Stimulated activated CD4-positive, alpha-beta T cell treated with anti-CD3 and anti-CD28 coated beads, Interleukin-2, amount 100 ng/mL, for 24 hours (primary cell): ENCODE results near the gene ERGIC1.
"Not testable (repeated sequence)": the region's sequence is repeated elsewhere in the genome, so short reads cannot be mapped to it uniquely, and the experiment has no call there.

ENCODE experiments used
- DNase-seq, 2 donors: peaks; one replicate each; pipeline ENCODE4 v3.0.0-alpha.2; 2020

The ERGIC1 gene, protein sequence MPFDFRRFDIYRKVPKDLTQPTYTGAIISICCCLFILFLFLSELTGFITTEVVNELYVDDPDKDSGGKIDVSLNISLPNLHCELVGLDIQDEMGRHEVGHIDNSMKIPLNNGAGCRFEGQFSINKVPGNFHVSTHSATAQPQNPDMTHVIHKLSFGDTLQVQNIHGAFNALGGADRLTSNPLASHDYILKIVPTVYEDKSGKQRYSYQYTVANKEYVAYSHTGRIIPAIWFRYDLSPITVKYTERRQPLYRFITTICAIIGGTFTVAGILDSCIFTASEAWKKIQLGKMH

GRCh38 chr5:172833686-172834414 is at the start of gene ERGIC1:
ERGIC1 (plus strand) TSS chr5:172834251; CDS start chr5:172834414, 163 bp downstream.
- DNase-seq, result peak; percentile 73 to 77

DNA sequence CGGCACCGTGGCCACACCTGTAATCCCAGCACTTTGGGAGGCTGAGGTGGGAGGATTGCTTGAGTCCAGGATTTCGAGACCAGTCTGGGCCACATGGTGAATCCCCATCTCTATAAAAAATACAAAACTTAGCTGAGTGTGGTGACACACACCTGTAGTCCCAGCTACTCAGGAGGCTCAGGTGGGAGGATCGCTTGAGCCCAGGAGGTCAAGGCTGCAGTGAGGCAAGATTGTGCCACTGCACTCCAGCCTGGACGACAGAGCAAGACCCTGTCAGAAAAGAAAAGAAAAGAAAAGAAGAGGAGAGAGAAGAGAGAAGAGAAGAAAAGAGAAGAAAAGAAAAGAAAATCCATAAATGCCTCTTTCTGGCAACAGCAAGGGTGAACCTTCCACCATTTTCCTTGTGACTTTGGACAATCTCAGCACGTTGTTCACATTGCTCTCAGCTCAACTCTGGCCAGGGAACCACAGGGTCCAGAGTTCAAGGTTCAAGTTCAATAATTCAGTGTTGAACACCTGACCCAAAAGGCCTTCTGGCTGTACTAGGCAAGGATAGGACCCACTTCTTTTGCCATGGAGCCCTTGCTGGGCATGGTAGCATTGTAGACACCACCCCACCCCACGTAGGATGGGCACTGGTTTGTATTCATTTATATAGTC is 48.5 kb upstream of the ERGIC1 start:
- DNase-seq, result no peak

DNA sequence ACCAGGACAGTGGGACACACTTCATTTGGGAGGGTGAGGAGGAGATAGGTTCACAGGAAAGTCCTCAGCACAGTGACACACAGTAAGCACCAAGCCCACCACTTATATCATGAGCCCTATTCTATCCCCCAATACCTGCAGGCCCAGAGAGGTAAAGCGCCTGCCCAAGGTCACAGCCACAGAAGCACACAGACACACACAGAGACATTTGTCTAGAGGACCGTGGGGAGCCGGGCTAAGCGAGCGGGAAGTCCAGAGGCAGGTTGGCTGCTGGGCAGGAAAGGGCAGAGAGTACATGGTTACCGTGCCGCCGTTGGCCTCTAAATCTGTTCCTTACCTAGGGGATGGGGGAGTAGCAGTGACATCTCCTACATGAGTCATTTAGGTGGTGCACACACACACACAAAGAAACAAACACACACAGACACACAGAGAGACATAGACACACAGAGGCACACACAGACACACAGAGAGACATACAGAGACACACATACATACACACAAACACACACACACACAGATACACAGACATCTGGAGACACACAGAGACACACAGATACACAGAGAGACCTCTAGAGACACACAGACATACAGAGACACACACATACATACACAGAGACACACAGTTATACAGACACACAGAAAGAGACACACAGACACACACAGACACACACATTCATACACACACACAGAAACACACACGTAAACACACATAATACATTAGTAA is 47.2 kb upstream of the ERGIC1 start:
- DNase-seq, result no peak

GRCh38 chr5:172787538-172787937 is 46.5 kb upstream of the ERGIC1 start:
- DNase-seq, result not testable (repeated sequence)

DNA sequence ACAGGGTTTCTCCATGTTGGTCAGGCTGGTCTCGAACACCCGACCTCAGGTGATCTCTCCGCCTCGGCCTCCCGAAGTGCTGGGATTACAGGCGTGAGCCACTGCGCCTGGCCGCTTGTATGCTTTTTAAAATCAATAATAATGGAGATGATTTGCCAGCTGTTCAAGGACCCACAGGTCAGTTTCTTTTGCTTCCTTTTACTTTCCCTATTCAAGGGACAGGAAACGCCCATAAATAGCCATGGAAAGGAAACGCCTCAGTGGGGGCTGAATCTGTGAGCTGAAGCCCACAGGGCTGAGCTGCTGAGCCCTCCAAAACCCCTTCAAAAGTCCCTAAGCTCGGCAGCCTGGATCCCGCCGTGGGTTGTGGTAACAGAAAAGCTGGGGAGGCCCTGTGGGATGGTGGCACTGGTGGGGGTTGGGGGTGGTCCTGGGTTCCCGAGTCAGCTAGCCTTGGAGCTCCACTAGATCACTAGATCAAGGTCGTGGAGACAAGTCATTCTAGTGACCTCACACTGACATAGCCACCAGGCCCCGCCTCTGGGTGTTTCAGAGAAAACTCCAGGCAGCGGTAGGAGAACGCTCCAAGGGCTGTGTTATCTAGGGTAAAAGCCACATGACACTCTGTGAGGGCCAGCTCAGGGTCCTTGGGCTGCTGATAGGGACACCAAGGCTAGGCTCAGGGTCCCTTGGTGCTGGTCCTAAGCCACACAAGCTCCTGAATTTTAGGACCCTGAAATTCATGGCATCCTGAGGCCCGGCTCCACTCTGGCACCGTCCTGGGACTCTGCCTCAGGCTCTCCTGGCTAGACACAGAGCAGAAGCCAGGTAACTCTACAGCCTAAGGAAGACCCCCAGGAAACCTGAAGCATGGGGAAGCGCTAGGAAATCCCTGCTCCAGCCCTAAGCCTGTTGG is 45.0 kb upstream of the ERGIC1 start:
- DNase-seq, result no peak

- DNase-seq, result no peak
Measured at GRCh38 chr5:172789687-172790495, 44.2 kb upstream of the ERGIC1 start.

- DNase-seq, result no peak
Measured at GRCh38 chr5:172790496-172790889, 43.6 kb upstream of the ERGIC1 start.

DNA sequence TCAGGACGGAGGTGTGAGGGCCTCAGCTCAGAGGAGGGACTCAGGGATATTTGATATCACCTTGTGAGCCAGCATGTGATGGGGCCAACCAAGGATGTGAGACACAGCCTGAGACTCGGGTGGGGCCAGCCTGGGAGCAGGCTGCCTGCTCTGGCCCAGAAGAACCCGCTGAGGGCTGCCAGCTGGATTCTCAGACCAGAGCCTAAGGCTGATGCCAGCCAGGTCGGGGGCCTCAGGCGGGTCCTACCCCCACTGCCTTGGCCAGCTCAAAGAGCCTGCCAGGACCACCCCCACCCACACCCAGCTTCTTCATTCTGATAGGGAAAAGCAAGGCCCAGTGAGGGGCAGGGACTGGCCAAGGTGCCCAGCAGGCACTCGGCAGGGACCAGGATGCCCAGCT is 42.8 kb upstream of the ERGIC1 start:
- no peak for DNase-seq

DNA sequence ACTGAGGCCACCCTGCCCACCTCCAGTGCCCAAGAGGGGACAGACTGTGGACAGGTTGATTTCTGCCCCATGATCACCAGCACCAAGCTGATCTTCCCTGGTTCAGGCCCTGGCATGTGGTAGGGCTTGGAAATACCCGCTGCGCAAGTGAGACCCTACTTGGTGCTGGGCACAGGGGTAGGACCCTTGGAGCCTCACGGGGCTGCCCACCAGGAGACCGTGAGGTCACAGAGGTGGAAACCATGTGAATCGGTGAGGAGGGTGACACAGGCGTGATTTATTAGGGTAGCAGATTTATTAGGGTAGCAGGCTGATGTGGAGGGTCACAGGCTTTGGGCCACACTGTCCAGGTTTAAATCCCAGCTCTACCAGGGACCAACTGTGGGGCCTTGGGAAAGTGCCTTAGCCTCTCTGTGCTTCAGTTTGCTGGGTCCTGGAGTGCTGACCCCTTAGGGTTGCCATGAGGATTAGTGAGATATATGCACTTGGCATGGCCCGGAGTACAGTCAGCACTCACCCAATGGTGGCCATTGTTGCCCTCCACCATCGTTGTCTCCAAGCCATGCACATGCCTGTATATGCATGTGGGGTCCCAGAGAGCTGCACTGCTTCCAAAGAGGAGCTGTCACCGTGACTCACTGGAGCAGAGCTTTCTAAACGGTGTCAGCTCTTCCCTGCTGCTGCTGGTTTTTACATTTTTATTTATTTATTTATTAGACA is 42.2 kb upstream of the ERGIC1 start:
- DNase-seq, result no peak

DNA sequence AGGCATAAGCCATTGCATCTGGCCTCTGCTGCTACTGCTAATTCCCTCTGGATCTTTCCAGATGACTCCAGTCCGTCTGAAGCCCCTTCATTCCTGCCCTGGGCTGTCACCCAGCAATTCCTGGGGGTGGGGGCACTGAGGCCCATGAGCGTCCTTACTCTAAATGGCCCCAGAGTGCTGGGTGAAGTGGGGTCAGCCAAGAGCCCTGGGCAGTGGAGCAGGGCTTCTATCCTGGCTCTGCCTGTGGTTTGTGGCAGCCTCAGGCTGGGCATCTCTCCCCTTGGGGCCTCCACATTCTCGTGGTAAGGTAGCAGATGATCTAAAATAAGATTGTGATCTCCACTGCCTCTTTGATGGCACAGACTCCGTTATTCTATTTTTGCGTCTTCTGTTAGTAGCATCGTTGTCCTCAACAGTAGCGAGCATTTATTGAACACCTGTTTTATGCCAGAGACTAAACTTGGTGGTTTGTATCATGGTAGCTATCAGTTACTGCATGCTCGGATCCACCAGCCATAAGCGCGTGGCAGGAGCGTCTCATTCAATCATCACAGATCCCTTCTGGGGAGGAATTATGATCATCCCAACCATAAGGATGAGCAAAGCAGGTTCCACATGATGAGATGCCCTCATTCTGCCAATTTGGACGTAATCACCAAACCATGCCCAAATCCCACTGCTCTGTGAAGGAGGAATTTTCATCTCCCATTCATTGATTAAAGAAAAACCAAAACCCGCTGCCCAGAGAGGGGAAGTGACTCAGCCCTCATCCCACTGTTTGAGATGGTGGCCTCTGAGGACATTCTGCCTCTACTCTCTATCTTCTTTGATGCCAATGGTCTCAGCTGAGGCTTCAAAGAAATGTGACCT is 41.1 kb upstream of the ERGIC1 start:
- DNase-seq, result no peak

- DNase-seq, result no peak
Measured at GRCh38 chr5:172793577-172794488, 40.2 kb upstream of the ERGIC1 start.

DNA sequence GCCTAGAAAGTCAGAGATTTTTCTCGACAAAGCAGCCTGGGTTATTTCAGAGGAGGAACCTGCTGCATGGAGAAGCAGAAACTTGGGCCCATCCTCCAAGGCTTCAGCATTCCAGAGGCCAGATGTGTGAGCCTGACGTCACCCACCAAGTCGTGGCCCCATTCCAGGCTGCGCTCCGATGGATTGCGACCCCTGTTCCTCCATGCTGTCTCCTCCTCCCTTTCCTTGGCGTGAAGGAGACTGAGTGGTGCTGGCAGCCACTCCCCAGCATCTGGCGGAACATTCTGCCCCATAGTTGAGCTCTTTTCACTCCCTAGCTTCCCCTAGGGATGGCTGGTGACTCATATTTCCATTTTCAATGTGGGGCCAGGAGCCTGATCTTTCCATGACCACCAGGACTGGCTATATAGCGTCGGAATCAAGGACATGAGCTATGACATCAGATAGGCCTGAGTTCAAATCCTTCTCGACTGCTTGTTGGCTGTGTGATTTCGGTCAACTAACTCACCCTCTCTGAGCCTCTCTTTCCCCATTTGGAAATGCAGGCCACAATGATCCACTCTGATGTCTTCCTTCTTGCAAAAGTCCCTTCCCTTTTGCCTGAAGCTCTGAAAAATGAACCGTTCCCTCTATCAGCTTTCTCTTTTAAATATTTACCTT is 38.6 kb upstream of the ERGIC1 start:
- no peak for DNase-seq

DNA sequence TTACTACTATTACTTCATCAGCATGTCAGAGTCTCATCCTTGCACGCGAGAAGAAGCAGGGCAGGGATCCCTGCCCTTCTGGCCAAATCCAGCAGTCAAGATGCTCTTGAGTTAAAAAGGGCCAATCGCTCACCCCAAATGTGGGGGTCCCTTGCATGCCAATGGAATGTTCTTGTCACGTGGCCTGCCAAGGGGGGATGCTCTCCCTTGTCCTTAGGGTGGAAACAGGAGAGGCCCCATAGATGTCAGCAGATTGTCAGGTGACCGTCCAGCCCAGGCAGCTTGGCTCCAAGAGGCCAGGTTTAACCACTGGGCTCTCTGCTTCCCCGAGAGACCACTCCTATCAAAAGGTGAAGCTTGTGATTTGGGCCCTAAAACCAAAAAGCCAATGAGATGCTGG is 37.7 kb upstream of the ERGIC1 start:
- no peak for DNase-seq

- no peak for DNase-seq
Measured at GRCh38 chr5:172797771-172798191, 36.3 kb upstream of the ERGIC1 start.

GRCh38 chr5:172798422-172799215 is 35.4 kb upstream of the ERGIC1 start:
- no peak for DNase-seq

DNA sequence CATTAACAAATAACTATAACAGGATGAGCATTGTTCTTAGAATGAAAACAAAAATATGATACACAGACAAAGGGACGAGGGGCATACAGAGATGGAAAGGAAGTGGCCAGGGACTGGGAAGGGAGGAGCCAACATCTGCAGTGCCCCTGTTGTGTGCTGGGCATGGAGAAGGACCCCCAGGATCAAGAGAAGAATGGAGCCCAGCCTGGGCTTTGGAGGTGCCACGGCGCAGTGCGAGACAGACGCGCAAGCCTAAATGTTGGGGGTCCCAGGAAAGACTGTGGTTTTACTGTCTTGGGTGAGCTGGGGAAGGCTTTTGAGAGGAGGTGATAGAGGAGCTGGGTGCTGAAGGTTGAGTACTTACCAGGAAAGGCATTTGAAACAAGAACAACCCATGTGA is 34.6 kb upstream of the ERGIC1 start:
- no peak for DNase-seq

DNA sequence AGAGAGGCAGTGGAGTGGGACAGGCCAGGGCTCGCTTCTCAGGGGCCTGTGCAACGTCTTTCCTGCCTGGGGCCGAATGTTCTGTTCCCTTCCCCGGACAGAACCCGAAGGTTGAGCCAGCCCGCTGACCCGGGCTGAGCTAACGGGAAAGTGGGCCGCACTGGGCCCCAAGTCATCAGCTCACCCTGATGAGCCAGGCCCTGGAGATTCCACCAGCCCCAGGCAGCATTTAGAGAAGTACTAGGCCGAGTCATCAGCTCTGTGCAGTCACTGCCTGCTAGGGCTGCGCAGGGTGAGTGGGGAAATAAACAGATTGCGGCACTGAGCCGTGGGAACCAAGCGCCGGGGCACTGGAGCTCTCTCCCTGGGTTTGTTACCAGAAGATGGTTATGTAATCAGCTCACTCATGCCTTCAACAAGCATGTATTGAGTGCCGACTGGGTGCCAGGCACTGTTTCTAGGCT is 33.9 kb upstream of the ERGIC1 start:
- no peak for DNase-seq
